22Rv1 (cell line): ENCODE measurements around the gene PTPRE.

Experiments
- ZFX ChIP-seq: fragments of 450-650 bp; IDR thresholded peaks from 2 replicates; pipeline ENCODE4 v1.6.1; 2017; ENCODE audit warnings: antibody characterized with exemption, borderline replicate concordance
- TF ChIP-seq, protein P1 (sequence below): fragments of 450-650 bp; IDR thresholded peaks from 2 replicates; pipeline ENCODE4 v1.5.1; 2017; ENCODE audit warnings: mild to moderate bottlenecking

DNA sequence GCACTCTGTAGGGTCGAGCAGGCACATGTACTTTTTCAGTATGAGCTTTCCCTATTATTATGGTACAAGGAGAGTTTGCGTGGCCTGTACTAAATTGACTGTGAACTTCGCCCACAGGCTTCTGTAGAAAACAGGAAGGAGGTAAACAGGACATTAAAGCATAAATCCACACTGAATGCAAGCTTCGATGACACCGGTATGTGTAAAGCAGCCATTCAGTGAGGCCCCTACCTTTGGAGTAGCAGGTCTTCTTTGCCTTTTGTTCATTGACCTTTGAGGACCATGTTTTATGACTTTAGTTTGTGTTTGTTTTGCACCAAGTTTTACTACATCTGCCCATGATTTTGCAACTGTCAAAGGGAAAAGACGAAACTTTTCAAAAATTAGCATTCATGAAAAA, 204.8 kb downstream of the PTPRE start:
- TF ChIP-seq, protein P1, sequence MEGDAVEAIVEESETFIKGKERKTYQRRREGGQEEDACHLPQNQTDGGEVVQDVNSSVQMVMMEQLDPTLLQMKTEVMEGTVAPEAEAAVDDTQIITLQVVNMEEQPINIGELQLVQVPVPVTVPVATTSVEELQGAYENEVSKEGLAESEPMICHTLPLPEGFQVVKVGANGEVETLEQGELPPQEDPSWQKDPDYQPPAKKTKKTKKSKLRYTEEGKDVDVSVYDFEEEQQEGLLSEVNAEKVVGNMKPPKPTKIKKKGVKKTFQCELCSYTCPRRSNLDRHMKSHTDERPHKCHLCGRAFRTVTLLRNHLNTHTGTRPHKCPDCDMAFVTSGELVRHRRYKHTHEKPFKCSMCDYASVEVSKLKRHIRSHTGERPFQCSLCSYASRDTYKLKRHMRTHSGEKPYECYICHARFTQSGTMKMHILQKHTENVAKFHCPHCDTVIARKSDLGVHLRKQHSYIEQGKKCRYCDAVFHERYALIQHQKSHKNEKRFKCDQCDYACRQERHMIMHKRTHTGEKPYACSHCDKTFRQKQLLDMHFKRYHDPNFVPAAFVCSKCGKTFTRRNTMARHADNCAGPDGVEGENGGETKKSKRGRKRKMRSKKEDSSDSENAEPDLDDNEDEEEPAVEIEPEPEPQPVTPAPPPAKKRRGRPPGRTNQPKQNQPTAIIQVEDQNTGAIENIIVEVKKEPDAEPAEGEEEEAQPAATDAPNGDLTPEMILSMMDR: no peak
- no peak for TF ChIP-seq ZFX
